GM15510 (cell line): ENCODE measurements around the gene TRNAU1AP.

Experiments used
- POLR2A ChIP-seq: IDR thresholded peaks from 3 replicates; pipeline ENCODE4 v1.6.1; 2011; ENCODE audit warnings: borderline replicate concordance; ENCODE audit not compliant: insufficient read length; ENCODE audit errors: extremely low read depth

TRNAU1AP gene

DNA sequence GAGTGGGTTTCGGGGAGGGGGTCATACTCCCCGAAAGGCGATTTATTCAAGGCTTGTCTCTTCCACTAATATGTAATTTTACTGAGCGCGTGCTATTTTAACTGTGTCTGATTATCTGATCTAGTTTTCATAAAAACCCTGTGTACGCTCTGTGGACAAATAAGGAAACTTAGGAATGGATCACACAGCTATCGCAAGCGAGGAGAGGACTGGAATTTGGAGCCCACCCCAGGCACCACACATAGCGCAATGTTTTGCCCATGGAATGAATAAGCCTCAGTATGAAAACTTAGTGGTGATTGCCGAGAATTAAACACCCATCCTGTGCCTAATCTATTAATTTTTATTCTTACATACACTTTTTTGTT is 29.3 kb downstream of the TRNAU1AP start:
- TF ChIP-seq POLR2A = no peak

DNA sequence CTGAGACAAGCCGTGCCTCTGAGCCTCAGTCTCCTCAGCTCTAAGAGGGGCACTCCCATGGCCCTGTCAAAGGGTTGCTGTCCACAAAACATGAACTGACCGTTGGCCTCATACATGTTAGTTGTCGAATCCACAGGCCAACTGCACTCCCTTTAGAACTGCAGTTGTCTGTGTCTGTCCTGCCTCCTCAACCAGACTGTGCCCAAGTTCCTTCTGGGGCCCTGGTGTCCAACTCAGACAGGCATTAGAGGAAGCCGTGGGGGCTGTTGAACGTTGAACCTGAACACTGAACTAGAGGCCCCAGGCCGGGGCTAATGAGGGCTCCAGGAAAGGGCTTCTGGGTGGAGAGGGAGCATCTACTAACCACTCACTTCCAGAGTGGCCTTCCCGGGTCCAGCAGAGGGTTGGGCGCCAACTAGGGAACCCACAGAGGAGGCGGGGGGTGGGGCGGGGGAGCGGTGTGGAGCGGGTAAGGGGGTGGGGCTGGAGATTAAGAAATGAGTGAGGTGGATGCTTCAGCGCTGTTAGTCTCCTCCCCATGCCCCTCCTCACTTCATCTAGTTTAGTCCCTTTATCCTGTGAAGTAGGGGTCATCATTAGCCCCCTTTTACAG is 38.9 kb downstream of the TRNAU1AP start, which contains the start of gene RAB42:
RAB42 (plus strand) TSS at position 558 of the 613 bp plus-strand sequence. CDS start 247 bp downstream, outside the sequence.
- TF ChIP-seq POLR2A = no peak

DNA sequence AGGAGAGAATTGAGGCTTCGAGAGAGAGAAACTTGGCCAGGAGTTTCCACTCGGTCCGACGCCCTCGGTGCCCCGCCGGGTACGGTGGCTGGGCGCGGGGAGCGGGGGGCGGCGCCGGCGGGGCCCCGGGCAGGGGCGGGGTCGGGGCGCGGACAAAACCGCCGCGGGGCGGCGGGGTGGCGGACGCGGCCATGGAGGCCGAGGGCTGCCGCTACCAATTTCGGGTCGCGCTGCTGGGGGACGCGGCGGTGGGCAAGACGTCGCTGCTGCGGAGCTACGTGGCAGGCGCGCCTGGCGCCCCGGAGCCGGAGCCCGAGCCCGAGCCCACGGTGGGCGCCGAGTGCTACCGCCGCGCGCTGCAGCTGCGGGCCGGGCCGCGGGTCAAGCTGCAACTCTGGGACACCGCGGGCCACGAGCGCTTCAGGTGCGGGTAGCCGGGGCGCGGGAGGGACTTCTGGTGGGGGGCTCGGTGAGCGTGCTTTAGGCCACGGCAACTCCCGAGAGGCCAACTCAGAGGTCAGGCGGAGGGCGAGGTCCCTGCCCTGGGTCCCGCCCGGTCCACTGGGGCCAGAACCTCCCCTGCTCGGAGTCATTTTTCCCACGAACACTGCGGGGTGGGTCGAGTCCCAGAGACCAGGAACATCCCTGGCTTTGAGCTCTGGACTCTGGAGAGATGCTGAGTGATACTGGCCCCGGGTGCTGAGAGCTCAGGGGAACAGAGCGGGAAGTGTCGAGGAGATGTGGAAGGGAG is 39.6 kb downstream of the TRNAU1AP start:
- TF ChIP-seq POLR2A = no peak

DNA sequence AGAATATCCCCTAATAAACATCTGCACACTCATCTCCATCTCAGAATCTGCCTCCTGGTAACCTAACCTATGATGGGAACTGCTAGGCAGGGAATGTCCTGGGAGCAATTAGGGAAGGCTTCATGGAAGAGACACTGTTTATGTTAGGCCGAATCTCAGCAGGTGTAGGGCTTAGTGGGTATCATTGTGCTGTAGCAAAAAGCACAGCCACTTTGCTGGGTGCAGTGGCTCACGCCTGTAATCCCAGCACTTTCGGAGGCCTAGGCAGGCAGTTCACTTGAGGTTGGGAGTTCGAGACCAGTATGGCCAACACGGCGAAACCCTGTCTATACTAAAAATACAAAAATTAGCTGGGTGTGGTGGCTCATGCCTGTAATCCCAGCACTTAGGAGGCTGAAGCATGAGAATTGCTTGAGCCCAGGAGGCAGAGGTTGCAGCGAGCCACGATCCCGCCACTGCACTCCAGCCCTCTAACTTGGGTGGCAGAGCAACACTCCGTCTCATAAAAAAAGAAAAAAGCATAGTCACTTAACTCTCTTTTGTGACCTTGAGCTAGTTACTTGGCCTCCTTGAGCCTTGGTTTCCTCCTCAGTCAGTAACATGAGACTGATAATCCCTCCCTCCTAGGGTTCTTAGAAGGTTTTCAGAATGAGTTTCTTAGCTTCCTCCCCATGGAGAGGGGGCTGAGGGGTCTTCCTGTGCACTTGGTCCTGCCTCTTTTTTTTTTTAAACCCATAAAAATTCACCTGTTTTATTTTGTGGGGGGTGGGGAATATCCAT is 42.7 kb downstream of the TRNAU1AP start:
- no peak for TF ChIP-seq POLR2A

DNA sequence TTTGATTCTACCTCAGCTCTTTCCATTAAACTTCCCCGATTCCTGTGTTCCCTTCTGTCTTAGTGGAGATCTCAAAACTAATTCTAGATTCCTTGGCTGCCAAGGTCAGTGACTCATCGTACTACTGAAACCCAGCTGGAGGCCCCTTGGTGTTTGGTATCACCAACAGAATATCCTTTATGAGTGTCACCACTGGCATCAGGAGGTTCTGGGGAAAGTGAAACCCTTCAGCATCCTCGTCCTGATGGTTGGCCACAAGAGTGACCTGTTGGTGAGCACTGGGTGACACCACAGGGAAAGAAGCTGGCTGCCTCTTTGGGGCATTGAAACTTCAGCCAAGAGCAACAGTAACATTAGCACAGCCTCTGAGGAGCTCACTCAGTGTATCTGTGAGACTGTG is 48.8 kb downstream of the TRNAU1AP start:
- TF ChIP-seq POLR2A = no peak

DNA sequence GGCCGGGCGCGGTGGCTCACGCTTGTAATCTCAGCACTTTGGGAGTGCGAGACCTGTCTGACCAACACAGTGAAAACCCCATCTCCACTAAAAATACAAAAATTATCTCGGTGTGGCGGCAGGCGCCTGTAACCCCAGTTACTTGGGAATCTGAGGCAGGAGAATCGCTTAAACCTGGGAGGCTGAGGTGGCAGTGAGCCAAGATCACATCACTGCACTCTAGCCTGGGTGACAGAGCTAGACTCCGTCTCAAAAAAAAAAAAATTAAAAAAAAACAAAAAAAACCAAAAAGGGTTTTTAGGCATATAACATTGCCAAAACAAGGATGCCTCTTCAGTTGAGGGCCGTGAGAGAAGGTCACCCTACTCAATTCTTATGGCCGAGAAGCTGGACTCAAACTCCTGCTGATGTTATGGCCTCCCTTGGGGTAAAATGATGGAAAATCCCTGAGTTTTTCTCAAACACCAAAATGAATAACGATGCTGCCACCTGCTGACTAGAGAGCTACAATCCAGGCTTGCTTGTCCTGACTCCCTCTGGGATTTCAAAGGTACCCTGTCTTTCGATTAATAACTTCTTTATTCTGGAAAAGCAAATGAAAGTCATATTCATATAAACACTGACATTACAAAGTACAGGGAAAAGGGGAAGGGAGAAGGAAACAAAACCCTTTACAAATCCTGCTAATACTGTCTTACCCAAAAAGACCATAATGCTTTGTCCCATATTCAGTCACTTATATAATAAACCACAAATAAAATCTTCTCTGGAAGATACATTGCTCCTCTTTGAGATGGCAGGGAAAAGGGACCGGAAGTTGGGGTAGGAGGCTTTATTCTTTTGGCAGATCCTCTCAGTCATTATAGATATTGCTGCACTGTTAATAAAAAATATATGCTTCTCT is 49.9 kb downstream of the TRNAU1AP start:
- no peak for TF ChIP-seq POLR2A

DNA sequence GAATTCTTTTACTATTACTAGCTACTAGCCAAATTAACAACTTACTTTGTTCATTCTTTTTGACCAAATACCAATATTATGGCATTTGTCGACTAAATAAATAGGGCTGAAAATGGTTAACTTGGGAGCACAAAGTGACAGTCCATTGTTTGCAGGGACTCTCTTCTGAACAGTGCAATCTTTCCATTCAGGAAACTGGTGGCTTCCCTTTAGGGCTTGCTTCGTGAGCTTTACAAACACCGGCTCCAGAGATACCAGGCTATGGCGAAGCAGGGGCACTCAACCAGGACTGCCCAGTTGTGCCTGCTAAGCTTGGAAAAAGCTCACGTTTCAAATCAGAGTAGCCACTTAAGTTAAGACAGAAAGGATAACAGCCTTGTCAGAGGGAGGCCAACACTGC is 51.5 kb downstream of the TRNAU1AP start:
- no peak for TF ChIP-seq POLR2A

DNA sequence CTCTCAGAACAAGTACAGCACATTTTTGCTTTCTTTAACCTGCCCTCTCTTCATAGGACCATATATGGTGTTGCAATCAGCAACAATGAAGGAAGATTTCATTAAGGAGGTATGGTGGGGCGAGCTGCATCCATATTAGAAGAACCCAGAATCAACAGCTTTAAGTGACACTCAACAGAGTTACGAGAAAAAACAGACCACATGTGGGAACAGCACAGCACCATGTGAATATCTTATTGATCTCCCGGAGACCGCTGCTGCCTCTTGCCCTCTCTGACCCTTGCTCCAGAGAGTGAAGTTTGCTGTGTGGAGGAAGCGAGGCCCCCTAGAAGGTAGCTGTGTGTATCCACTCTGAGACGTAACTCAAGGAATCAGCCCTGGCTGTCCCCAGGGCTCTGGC is 52.1 kb downstream of the TRNAU1AP start:
- TF ChIP-seq POLR2A = no peak

DNA sequence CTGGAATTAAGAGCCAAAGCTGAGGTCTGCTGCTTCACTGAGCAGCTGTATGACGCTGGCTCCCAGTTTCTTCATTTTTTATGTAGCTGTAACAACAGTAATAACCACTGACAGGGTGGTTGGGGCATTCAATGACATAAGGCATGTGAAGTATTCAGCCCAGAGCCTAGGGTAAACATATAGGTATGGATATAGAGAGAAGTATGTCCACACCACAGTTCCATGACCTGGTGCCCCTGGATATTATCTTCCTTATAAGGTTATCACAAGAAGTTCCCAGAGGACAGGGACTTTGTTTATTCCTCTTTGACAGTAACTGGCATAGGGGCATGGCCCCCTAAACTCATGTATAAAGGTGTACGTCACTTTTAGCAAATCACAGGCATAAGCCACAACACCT is 53.9 kb downstream of the TRNAU1AP start:
- TF ChIP-seq POLR2A = no peak

DNA sequence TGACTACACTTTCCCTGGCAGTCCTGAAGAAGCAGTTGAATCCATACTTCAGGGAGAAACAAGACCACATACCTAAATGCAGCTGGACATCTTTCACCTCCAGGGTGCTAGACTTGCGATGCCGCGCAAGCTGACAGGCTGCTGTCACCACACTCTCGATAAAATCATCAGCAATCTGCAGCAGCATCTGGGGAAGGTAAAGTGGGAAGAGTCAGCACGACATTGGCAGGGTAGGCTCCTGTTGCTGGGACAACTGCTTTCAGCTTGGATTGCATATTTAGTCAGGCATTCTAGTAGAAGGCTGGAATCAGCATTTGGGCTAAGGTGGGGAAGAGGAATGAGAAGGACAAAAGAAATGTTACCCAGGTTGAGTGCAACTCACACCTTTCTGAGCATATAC is 60.3 kb downstream of the TRNAU1AP start:
- TF ChIP-seq POLR2A = no peak
